HepG2 (cell line): ENCODE measurements around the gene SLC7A8. TPM values are rescaled to one million over a fixed set of nuclear protein-coding genes. Genes with fewer than 3 reads are reported as not detected.

Experiments used
- ATAC-seq: fragments of 200-7000 bp; cut with Tn5 transposase; 3 replicates; pipeline ENCODE4 v1.9.1; 2020; ENCODE audit warnings: mild to moderate bottlenecking, moderate library complexity
- BruUV-seq: library from RNA; stranded (reverse); fragments of 400-500 nt; replicated peaks from 2 replicates; lab custom pipeline; 2021; lab: Mats Ljungman, UMichigan
- CTCF ChIA-PET: fragments of 300-600 bp; formaldehyde crosslinking; extraction: SDS; loops from one replicate; lab custom pipeline; 2021; ENCODE audit warnings: low total read pairs, inconsistent platforms, low intra/inter-chr PET ratio; lab: Yijun Ruan, JAX
- POLR2A ChIA-PET: fragments of 350-600 bp; sonication (Branson Sonifier 250); formaldehyde crosslinking; loops from one replicate; lab custom pipeline; 2020; ENCODE audit warnings: antibody characterized with exemption, inconsistent platforms; lab: Yijun Ruan, JAX
- DNase-seq: peaks from one replicate; pipeline ENCODE4 v3.0.0-alpha.2; 2015; ENCODE audit warnings: low spot score
- FAIRE-seq: peaks from 3 replicates; lab custom pipeline; 2011; peaks lifted over from hg19 to GRCh38; lab: Jason Lieb, UNC
- H2AFZ ChIP-seq: one replicate; pipeline ENCODE4 v1.6.1; 2011; ENCODE audit warnings: low read length, inconsistent platforms
- H3K27ac ChIP-seq: fragments of 300-600 bp; 3 replicates; pipeline ENCODE4 v1.8.0; 2011; ENCODE audit warnings: mixed run types, mild to moderate bottlenecking, mixed read lengths, low read length, inconsistent platforms; ENCODE audit not compliant: insufficient read depth; ENCODE audit errors: extremely low read length
- H3K27me3 ChIP-seq, 2 experiments: fragments of 200-600 bp in 1 of 2; 2 replicates in 1 of 2; 3 replicates in 1 of 2; pipeline versions ENCODE4 v1.6.0 to v1.8.0; 2011; ENCODE audit warnings: low read length in 2 of 2, mild to moderate bottlenecking in 2 of 2, moderate library complexity in 2 of 2, inconsistent platforms in 1 of 2; ENCODE audit not compliant: insufficient read depth in 2 of 2, control insufficient read depth in 1 of 2
- H3K36me3 ChIP-seq, 2 experiments: fragments of 200-600 bp in 1 of 2; replicated peaks in 1 of 2; 2 replicates in 1 of 2; 3 replicates in 1 of 2; pipeline versions ENCODE4 v1.5.1 to v1.8.0; 2011; ENCODE audit warnings: low read length in 2 of 2, inconsistent platforms in 1 of 2; ENCODE audit not compliant: insufficient read depth in 2 of 2, control insufficient read depth in 1 of 2
- H3K4me1 ChIP-seq: 2 replicates; pipeline ENCODE4 v1.5.1; 2012; ENCODE audit warnings: low read length, inconsistent platforms; ENCODE audit not compliant: insufficient read depth
- H3K4me2 ChIP-seq: 2 replicates; pipeline ENCODE4 v1.6.0; 2011; ENCODE audit warnings: low read depth, low read length, inconsistent platforms
- H3K4me3 ChIP-seq, 3 experiments: fragments of 200-600 bp in 1 of 3; sonication (generic), shearing (Covaris generic) in 1 of 3; replicated peaks in 1 of 3; 2 replicates each; pipeline ENCODE4 v1.5.1; 2011 to 2016; ENCODE audit warnings: low read length in 3 of 3, inconsistent platforms in 2 of 3, low read depth in 2 of 3, mild to moderate bottlenecking in 2 of 3, control low read depth in 1 of 3, mixed read lengths in 1 of 3; ENCODE audit not compliant: insufficient read depth in 1 of 3
- H3K79me2 ChIP-seq: one replicate; pipeline ENCODE4 v1.6.1; 2011; ENCODE audit warnings: low read length, inconsistent platforms; ENCODE audit not compliant: insufficient read depth
- H3K9ac ChIP-seq: 2 replicates; pipeline ENCODE4 v1.6.0; 2011; ENCODE audit warnings: mild to moderate bottlenecking, low read depth, low read length, inconsistent platforms; ENCODE audit not compliant: insufficient read depth
- H3K9me3 ChIP-seq: 2 replicates; pipeline ENCODE4 v1.5.1; 2012; ENCODE audit warnings: mild to moderate bottlenecking, low read length
- H4K20me1 ChIP-seq: 2 replicates; pipeline ENCODE4 v1.6.0; 2011; ENCODE audit warnings: inconsistent platforms, mild to moderate bottlenecking, low read length, moderate library complexity; ENCODE audit not compliant: insufficient read depth
- AHR ChIP-seq: IDR thresholded peaks from 2 replicates; pipeline ENCODE4 v1.6.1; 2018; ENCODE audit warnings: missing genetic modification reagents, missing compliant biosample characterization
- FOXA3 ChIP-seq: IDR thresholded peaks from 2 replicates; pipeline ENCODE4 v1.6.1; 2016; ENCODE audit warnings: missing genetic modification reagents, missing compliant biosample characterization
- NCOA2 ChIP-seq: sonication (generic); formaldehyde crosslinking; IDR thresholded peaks from 2 replicates; pipeline ENCODE4 v1.8.0; 2022; ENCODE audit warnings: inconsistent platforms
- NCOR1 ChIP-seq: fragments of 200-600 bp; sonication (generic); IDR thresholded peaks from 2 replicates; pipeline ENCODE4 v1.7.0; 2017; ENCODE audit warnings: antibody characterized with exemption, low read length, borderline replicate concordance
- SP2 ChIP-seq: sonication (generic); formaldehyde crosslinking; IDR thresholded peaks from 2 replicates; pipeline ENCODE4 v1.5.1; 2020; ENCODE audit warnings: mild to moderate bottlenecking, missing genetic modification reagents
- TARDBP ChIP-seq: sonication (generic); formaldehyde crosslinking; IDR thresholded peaks from 2 replicates; pipeline ENCODE4 v1.8.0; 2022; ENCODE audit warnings: mild to moderate bottlenecking, missing genetic modification reagents
- ZNF468 ChIP-seq: sonication (generic); formaldehyde crosslinking; IDR thresholded peaks from 2 replicates; pipeline ENCODE4 v1.8.0; 2022; ENCODE audit warnings: mild to moderate bottlenecking, moderate library complexity, missing genetic modification reagents
- WGBS: methylation state at CpG from one replicate; pipeline ENCODE4 v1.1.6; 2017; ENCODE audit warnings: low lambda C conversion rate; 5-methylcytosine and 5-hydroxymethylcytosine counted together
- in situ Hi-C: cut with HindIII; loops from 2 replicates; pipeline ENCODE4 v1.10.0; 2017; ENCODE audit warnings: low pct_unique_long_range_greater_than_20kb; ENCODE audit not compliant: extremely low pct_ligation_motif_present
- intact Hi-C: fragments of 100-400 bp; cut with micrococcal nuclease; formaldehyde crosslinking; loops from one replicate; pipeline ENCODE4 v1.10.0; 2022; ENCODE audit not compliant: unreplicated experiment
- polyA plus RNA-seq, 8 experiments: library from polyadenylated mRNA; depleted of rRNA in 3 of 8; stranded (reverse) in 7 of 8; unstranded in 1 of 8; fragments of >200 nt; fragmentation: Illumina TruSeq in 4 of 8; extraction: Trizol in 4 of 8; gene quantifications; 2 replicates each; pipeline versions ENCODE4 v1.2.1 to v1.2.3, GENCODE V29; 2011 to 2016; ENCODE audit warnings: low read depth in 4 of 8, missing spikeins in 1 of 8, mixed read lengths in 1 of 8; ENCODE audit not compliant: insufficient read depth in 1 of 8
- total RNA-seq, 5 experiments: library from RNA; depleted of rRNA; stranded (reverse); fragments of >200 nt; fragmentation: Illumina TruSeq; extraction: Trizol; gene quantifications; 2 replicates each; pipeline ENCODE4 v1.2.3, GENCODE V29; 2016; ENCODE audit warnings: low read depth in 1 of 5
- TF ChIP-seq, protein P1 (sequence below): sonication (generic); formaldehyde crosslinking; IDR thresholded peaks from 2 replicates; pipeline ENCODE4 v1.5.0; 2020; ENCODE audit warnings: mild to moderate bottlenecking, missing genetic modification reagents, moderate library complexity
- TF ChIP-seq, protein P2 (sequence below): sonication (generic); formaldehyde crosslinking; IDR thresholded peaks from 2 replicates; pipeline ENCODE4 v1.4.0; 2020; ENCODE audit warnings: missing genetic modification reagents
- TF ChIP-seq, protein P3 (sequence below): sonication (generic); formaldehyde crosslinking; IDR thresholded peaks from 2 replicates; pipeline ENCODE4 v1.4.0; 2020; ENCODE audit warnings: missing genetic modification reagents, low read depth, mild to moderate bottlenecking, borderline replicate concordance
- TF ChIP-seq, protein P4 (sequence below): sonication (generic); formaldehyde crosslinking; IDR thresholded peaks from 2 replicates; pipeline ENCODE4; 2020; ENCODE audit warnings: missing genetic modification reagents, mild to moderate bottlenecking, borderline replicate concordance

The SLC7A8 gene
- total and polyA plus RNA-seq, 2 of the 13 experiments (the other 11 are each of a cell fraction or from before 2014, with no cell fraction given): 0.25 TPM; not detected in 1

DNA sequence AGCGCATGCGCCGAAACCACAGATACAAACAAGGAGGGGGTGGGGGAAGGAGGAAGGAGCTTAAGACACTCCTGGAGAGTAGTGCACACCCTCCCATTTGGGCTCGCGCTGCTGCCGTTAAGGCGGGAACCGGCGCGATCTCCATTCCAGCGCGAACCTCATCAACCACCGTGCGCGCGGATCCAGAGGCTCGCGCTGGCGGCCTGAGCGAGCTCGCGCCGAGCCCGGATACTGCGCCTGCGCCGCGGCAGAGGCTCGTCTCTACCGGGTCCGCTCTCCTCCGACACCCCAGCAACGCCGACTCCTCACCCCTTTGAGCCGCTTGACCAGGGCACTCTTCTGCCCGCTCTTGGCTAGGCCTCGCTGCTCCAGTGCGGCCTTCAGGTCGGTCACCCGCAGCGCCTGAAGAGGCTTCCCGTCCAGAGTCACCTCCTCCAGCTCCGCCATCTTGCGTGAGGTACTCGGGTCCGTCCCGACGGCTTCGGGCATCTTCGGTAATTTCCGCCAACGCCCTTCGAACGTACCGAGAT lies 88.7 kb downstream of the SLC7A8 start, which contains the start of gene ACIN1:
Gene ACIN1, minus strand, starts transcription at position 471 of the 530 bp plus-strand sequence. Its CDS starts 24 bp downstream, at position 447.
- TSS peak; percentile 65 for BruUV-seq
- TF ChIP-seq, protein P1, sequence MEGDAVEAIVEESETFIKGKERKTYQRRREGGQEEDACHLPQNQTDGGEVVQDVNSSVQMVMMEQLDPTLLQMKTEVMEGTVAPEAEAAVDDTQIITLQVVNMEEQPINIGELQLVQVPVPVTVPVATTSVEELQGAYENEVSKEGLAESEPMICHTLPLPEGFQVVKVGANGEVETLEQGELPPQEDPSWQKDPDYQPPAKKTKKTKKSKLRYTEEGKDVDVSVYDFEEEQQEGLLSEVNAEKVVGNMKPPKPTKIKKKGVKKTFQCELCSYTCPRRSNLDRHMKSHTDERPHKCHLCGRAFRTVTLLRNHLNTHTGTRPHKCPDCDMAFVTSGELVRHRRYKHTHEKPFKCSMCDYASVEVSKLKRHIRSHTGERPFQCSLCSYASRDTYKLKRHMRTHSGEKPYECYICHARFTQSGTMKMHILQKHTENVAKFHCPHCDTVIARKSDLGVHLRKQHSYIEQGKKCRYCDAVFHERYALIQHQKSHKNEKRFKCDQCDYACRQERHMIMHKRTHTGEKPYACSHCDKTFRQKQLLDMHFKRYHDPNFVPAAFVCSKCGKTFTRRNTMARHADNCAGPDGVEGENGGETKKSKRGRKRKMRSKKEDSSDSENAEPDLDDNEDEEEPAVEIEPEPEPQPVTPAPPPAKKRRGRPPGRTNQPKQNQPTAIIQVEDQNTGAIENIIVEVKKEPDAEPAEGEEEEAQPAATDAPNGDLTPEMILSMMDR (CRISPR knock-in tag): no peak
- TF ChIP-seq FOXA3: no peak; the same call in 1 of the 2 replicates
- no peak for TF ChIP-seq NCOR1
- TF ChIP-seq AHR (CRISPR knock-in tag): peak; percentile 96
- TF ChIP-seq, protein P2, sequence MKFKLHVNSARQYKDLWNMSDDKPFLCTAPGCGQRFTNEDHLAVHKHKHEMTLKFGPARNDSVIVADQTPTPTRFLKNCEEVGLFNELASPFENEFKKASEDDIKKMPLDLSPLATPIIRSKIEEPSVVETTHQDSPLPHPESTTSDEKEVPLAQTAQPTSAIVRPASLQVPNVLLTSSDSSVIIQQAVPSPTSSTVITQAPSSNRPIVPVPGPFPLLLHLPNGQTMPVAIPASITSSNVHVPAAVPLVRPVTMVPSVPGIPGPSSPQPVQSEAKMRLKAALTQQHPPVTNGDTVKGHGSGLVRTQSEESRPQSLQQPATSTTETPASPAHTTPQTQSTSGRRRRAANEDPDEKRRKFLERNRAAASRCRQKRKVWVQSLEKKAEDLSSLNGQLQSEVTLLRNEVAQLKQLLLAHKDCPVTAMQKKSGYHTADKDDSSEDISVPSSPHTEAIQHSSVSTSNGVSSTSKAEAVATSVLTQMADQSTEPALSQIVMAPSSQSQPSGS (CRISPR knock-in tag): peak; percentile 63; the same call in 1 of the 2 replicates
- TF ChIP-seq TARDBP (CRISPR knock-in tag): peak; percentile 92
- peak; percentile 88; the same call in 1 of the 2 replicates for TF ChIP-seq ZNF468 (CRISPR knock-in tag)
- TF ChIP-seq NCOA2 (CRISPR knock-in tag): peak; percentile 63; the same call in 1 of the 2 replicates
- no peak for TF ChIP-seq SP2
- TF ChIP-seq, protein P3, sequence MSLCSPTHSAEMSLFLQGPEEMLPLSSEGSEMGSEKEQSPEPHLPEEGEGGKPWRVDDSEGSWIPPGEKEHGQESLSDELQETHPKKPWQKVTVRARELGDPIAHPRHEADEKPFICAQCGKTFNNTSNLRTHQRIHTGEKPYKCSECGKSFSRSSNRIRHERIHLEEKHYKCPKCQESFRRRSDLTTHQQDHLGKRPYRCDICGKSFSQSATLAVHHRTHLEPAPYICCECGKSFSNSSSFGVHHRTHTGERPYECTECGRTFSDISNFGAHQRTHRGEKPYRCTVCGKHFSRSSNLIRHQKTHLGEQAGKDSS (CRISPR knock-in tag): peak; percentile 98
- TF ChIP-seq, protein P4, sequence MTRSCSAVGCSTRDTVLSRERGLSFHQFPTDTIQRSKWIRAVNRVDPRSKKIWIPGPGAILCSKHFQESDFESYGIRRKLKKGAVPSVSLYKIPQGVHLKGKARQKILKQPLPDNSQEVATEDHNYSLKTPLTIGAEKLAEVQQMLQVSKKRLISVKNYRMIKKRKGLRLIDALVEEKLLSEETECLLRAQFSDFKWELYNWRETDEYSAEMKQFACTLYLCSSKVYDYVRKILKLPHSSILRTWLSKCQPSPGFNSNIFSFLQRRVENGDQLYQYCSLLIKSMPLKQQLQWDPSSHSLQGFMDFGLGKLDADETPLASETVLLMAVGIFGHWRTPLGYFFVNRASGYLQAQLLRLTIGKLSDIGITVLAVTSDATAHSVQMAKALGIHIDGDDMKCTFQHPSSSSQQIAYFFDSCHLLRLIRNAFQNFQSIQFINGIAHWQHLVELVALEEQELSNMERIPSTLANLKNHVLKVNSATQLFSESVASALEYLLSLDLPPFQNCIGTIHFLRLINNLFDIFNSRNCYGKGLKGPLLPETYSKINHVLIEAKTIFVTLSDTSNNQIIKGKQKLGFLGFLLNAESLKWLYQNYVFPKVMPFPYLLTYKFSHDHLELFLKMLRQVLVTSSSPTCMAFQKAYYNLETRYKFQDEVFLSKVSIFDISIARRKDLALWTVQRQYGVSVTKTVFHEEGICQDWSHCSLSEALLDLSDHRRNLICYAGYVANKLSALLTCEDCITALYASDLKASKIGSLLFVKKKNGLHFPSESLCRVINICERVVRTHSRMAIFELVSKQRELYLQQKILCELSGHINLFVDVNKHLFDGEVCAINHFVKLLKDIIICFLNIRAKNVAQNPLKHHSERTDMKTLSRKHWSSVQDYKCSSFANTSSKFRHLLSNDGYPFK (CRISPR knock-in tag): peak; percentile 99

More for the DNA sequence above, 88.7 kb downstream of the SLC7A8 start, which contains the start of gene ACIN1:
- FAIRE-seq (no peak), DNase-seq (peak; percentile 95), ATAC-seq (peak; percentile 75)
- Histone ChIP-seq H4K20me1 (peaks cover 28% of the 10 kb centered on the region), H3K27ac (peak within 1 kb of the TSS; percentile 89), H3K79me2 (peaks cover 76% of the 10 kb centered on the region), H3K9ac (peak within 1 kb of the TSS; percentile 96), H3K36me3 (peaks cover 32 to 60% of the 10 kb centered on the region in 2 experiments), H3K4me2 (peak within 1 kb of the TSS; percentile 83), H2AFZ (peak within 1 kb of the TSS; percentile 54), H3K27me3 (no peaks in the 10 kb centered on the region; a peak in 1 of 5 replicates), H3K9me3 (no peaks in the 10 kb centered on the region), H3K4me1 (peaks cover 37% of the 10 kb centered on the region), H3K4me3 (peak within 1 kb of the TSS; percentile 71 to 96 (median 95))
- WGBS: under 1% methylated on average over 48 of the region's 55 CpGs
- in situ Hi-C loops: no loop called here
- intact Hi-C loops: loop anchor here (1.0 to 10.0 kb wide), 4 partner anchors 23 to 1020 kb away; partner anchors contain the start of genes DCAF11, HOMEZ, NRL and PSMB5
- POLR2A ChIA-PET: interaction anchor here (0.6 to 3.6 kb wide), 106 partner anchors 10 to 1942 kb away, joined by 3 to 146 read pairs (median 5); partner anchors contain the start of genes AJUBA, BCL2L2, CARMIL3 and CBLN3
- CTCF ChIA-PET: interaction anchor here (0.9 to 3.0 kb wide), 4 partner anchors 18 to 26 kb away, joined by 3 to 20 read pairs (median 7); no protein-coding TSS in a partner anchor
